Spinal cord (tissue), 10 donors: Measurements from ENCODE around the gene BBLN. TPM values are rescaled to one million over a fixed set of nuclear protein-coding genes. Genes with fewer than 3 reads are reported as not detected.
"Not testable (repeated sequence)": the region's sequence is repeated elsewhere in the genome, so short reads cannot be mapped to it uniquely, and the experiment has no call there.

Experiments
- DNase-seq, 6 donors: peaks; one replicate each; pipeline versions ENCODE4 v3.0.0 to v3.0.0-alpha.2; 2013 to 2015; ENCODE audit warnings: low spot score in 6 of 6, low read depth in 4 of 6
- H3K27ac ChIP-seq: one replicate; pipeline ENCODE4 v1.5.1; 2013; ENCODE audit warnings: low read depth, low read length, control low read depth
- H3K27me3 ChIP-seq: one replicate; pipeline ENCODE4 v1.6.1; 2013; ENCODE audit warnings: low read length; ENCODE audit not compliant: control insufficient read depth, insufficient read depth
- H3K36me3 ChIP-seq: one replicate; pipeline ENCODE4 v1.6.1; 2013; ENCODE audit warnings: low read length; ENCODE audit not compliant: control insufficient read depth, insufficient read depth
- H3K4me1 ChIP-seq: one replicate; pipeline ENCODE4 v1.6.1; 2013; ENCODE audit warnings: low read length; ENCODE audit not compliant: control insufficient read depth, insufficient read depth
- H3K4me3 ChIP-seq: one replicate; pipeline ENCODE4 v1.5.1; 2013; ENCODE audit warnings: low read depth, low read length, control low read depth
- H3K9me3 ChIP-seq: one replicate; pipeline ENCODE4 v1.6.1; 2013; ENCODE audit warnings: low read length; ENCODE audit not compliant: control insufficient read depth, insufficient read depth
- WGBS: methylation state at CpG from one replicate; pipeline ENCODE4 v1.1.5; 2013; ENCODE audit warnings: missing lambda C conversion rate; ENCODE audit not compliant: insufficient coverage; 5-methylcytosine and 5-hydroxymethylcytosine counted together
- polyA plus RNA-seq, 2 donors: library from polyadenylated mRNA; unstranded; fragments of 120-200 nt; gene quantifications; one replicate each; pipeline ENCODE4 v1.2.1, GENCODE V29; 2013; ENCODE audit not compliant: insufficient read length in 2 of 2
- total RNA-seq, 2 donors: library from RNA; depleted of rRNA in 1 of 2; stranded (reverse); fragments of 120-200 nt in 1 of 2; fragments of >200 nt in 1 of 2; gene quantifications; one replicate each; pipeline versions ENCODE4 v1.2.3 to v1.2.4, GENCODE V29; 2013 to 2014
- donor health status: healthy.

Gene BBLN
- total and polyA plus RNA-seq, 4 donors, result 35.6 to 210 (median 174) TPM

GRCh38 chr9:128124873-128125579 is 35.0 kb upstream of the BBLN start:
- peak in 2 of 6 donors; percentile 52 to 54 for DNase-seq
- no peaks in the 10 kb centered on the region for H3K27me3 ChIP-seq
- no peaks in the 10 kb centered on the region for H3K9me3 ChIP-seq
- no peak overlapping the region for H3K27ac ChIP-seq
- H3K36me3 ChIP-seq, result peaks cover 60% of the 10 kb centered on the region
- H3K4me3 ChIP-seq, result no peak overlapping the region
- 72% methylated on average over 11 of the region's 16 CpGs for WGBS
- peaks cover 35% of the 10 kb centered on the region for H3K4me1 ChIP-seq

- 49% methylated on average over 8 of the region's 10 CpGs for WGBS
- H3K4me1 ChIP-seq, result peaks cover 37% of the 10 kb centered on the region
- no peaks in the 10 kb centered on the region for H3K9me3 ChIP-seq
- no peak overlapping the region for H3K27ac ChIP-seq
- H3K36me3 ChIP-seq, result peaks cover 53% of the 10 kb centered on the region
- H3K4me3 ChIP-seq, result peak overlapping the region; percentile 18
- no peaks in the 10 kb centered on the region for H3K27me3 ChIP-seq
- DNase-seq, result no peak
Observed at GRCh38 chr9:128125580-128126354, 34.3 kb upstream of the BBLN start.

GRCh38 chr9:128127568-128127989 is 32.5 kb upstream of the BBLN start, which contains the start of gene PTGES2:
TSS of gene PTGES2 (minus strand) at chr9:128127729. CDS start at chr9:128127717, 12 bp downstream.
- WGBS, result 0% methylated on average over 56 of the region's 56 CpGs
- Histone ChIP-seq H3K27ac (peak within 1 kb of the TSS; percentile 97), H3K4me3 (peak within 1 kb of the TSS; percentile 95), H3K27me3 (no peaks in the 10 kb centered on the region), H3K36me3 (peaks cover 35% of the 10 kb centered on the region), H3K4me1 (peaks cover 47% of the 10 kb centered on the region), H3K9me3 (no peaks in the 10 kb centered on the region)
- peak; percentile 75 to 97 (median 82) for DNase-seq

GRCh38 chr9:128127990-128128835 is 31.9 kb upstream of the BBLN start:
- Histone ChIP-seq H3K36me3 (peaks cover 29% of the 10 kb centered on the region), H3K27ac (peak overlapping the region; percentile 97)
- under 1% methylated on average over 76 of the region's 82 CpGs for WGBS

GRCh38 chr9:128128836-128129590 is 31.1 kb upstream of the BBLN start:
- H3K4me3 ChIP-seq, result peak overlapping the region; percentile 95
- H3K9me3 ChIP-seq, result no peaks in the 10 kb centered on the region
- H3K4me1 ChIP-seq, result peaks cover 47% of the 10 kb centered on the region
- H3K36me3 ChIP-seq, result peaks cover 21% of the 10 kb centered on the region
- no peaks in the 10 kb centered on the region for H3K27me3 ChIP-seq
- peak overlapping the region; percentile 97 for H3K27ac ChIP-seq
- 74% methylated on average over 25 of the region's 29 CpGs for WGBS
- no peak for DNase-seq

More at GRCh38 chr9:128127990-128128835, 31.9 kb upstream of the BBLN start:
- peaks cover 47% of the 10 kb centered on the region for H3K4me1 ChIP-seq
- H3K4me3 ChIP-seq, result peak overlapping the region; percentile 95
- H3K9me3 ChIP-seq, result no peaks in the 10 kb centered on the region
- H3K27me3 ChIP-seq, result no peaks in the 10 kb centered on the region
- peak; percentile 89 to 98 (median 94) for DNase-seq

GRCh38 chr9:128129976-128130590 is 30.0 kb upstream of the BBLN start:
- H3K4me3 ChIP-seq, DNase-seq, H3K36me3 ChIP-seq, H3K27me3 ChIP-seq, H3K27ac ChIP-seq, H3K9me3 ChIP-seq: not testable (repeated sequence)
- peaks cover 46% of the 10 kb centered on the region for H3K4me1 ChIP-seq
- WGBS, result no CpG with 5 or more reads among the region's 12 CpGs

- H3K36me3 ChIP-seq, DNase-seq, H3K27me3 ChIP-seq, H3K9me3 ChIP-seq, H3K4me3 ChIP-seq, H3K27ac ChIP-seq: not testable (repeated sequence)
- H3K4me1 ChIP-seq, result peaks cover 40% of the 10 kb centered on the region
- 53% methylated on average over 3 of the region's 7 CpGs for WGBS
Observed at GRCh38 chr9:128130651-128131050, 29.4 kb upstream of the BBLN start.

- not testable (repeated sequence) for H3K4me3 ChIP-seq, H3K9me3 ChIP-seq, H3K36me3 ChIP-seq, H3K27me3 ChIP-seq, DNase-seq
- 90% methylated on average over 5 of the region's 8 CpGs for whole genome bisulfite sequencing
- Histone ChIP-seq H3K4me1 (peaks cover 33% of the 10 kb centered on the region), H3K27ac (peak overlapping the region; percentile 25)
Observed at GRCh38 chr9:128131346-128131745, 28.7 kb upstream of the BBLN start.
